Esophagus squamous epithelium (tissue), 4 donors: Measurements from ENCODE around the gene CCSER1.

Experiments
- POLR2A ChIP-seq, 4 donors: fragments of 450-650 bp; IDR thresholded peaks; one replicate each; pipeline ENCODE4 v1.6.1; 2017; ENCODE audit warnings: antibody characterized with exemption in 4 of 4, mild to moderate bottlenecking in 4 of 4, moderate library complexity in 3 of 4
- TF ChIP-seq, protein P1 (sequence below), 6 experiments: fragments of 450-650 bp in 4 of 6; fragments of 200-600 bp in 2 of 6; sonication (generic) in 2 of 6; IDR thresholded peaks; one replicate each; pipeline ENCODE4 v1.5.1; 2016 to 2019; ENCODE audit warnings: antibody characterized with exemption in 6 of 6, mild to moderate bottlenecking in 4 of 6, moderate library complexity in 4 of 6

DNA sequence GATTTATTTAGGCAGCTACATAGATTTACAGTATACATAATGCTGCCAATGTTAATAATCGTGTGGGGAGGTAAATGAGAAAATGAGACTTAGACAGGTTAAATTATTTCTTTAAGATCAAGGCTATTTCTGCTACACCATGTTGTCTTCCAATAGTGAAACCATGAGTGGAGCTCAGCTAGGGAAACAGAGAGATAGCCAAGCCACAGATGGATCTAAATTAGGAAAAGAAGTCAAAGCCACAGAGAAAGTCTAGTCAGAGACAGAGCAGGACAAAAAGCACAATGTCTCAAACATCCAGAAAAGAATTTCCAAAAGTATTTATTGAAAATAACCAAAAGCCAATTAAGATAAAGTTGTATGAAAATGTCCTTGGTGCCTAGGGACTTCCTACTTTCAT, 1309.4 kb downstream of the CCSER1 start:
- TF ChIP-seq, protein P1, sequence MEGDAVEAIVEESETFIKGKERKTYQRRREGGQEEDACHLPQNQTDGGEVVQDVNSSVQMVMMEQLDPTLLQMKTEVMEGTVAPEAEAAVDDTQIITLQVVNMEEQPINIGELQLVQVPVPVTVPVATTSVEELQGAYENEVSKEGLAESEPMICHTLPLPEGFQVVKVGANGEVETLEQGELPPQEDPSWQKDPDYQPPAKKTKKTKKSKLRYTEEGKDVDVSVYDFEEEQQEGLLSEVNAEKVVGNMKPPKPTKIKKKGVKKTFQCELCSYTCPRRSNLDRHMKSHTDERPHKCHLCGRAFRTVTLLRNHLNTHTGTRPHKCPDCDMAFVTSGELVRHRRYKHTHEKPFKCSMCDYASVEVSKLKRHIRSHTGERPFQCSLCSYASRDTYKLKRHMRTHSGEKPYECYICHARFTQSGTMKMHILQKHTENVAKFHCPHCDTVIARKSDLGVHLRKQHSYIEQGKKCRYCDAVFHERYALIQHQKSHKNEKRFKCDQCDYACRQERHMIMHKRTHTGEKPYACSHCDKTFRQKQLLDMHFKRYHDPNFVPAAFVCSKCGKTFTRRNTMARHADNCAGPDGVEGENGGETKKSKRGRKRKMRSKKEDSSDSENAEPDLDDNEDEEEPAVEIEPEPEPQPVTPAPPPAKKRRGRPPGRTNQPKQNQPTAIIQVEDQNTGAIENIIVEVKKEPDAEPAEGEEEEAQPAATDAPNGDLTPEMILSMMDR (IDR thresholded peaks at IDR 0.05) = no peak
- TF ChIP-seq POLR2A (IDR thresholded peaks at IDR 0.05) = no peak
